Smooth muscle cell (in vitro differentiated cells): Measurements from ENCODE around the gene MLKL. TPM values are rescaled to one million over a fixed set of nuclear protein-coding genes. Genes with fewer than 3 reads are reported as not detected.

Experiments used
- DNase-seq: peaks from one replicate; lab custom pipeline; 2025; ENCODE audit not compliant: unreplicated experiment; lab: John Stamatoyannopoulos, UW
- H2AFZ ChIP-seq: fragments of 200-600 bp; sonication (generic); 2 replicates; pipeline ENCODE4 v1.6.0; 2016; ENCODE audit warnings: antibody characterized with exemption, low read depth, mild to moderate bottlenecking
- H3F3A ChIP-seq: fragments of 200-600 bp; sonication (generic); 2 replicates; pipeline ENCODE4 v1.6.0; 2017; ENCODE audit warnings: antibody characterized with exemption, low read depth
- H3K27ac ChIP-seq: fragments of 200-600 bp; sonication (generic); 2 replicates; pipeline ENCODE4 v1.5.1; 2016; ENCODE audit warnings: low read depth, mild to moderate bottlenecking
- H3K27me3 ChIP-seq: fragments of 200-600 bp; sonication (generic); 2 replicates; pipeline ENCODE4 v1.6.1; 2016; ENCODE audit warnings: low read depth, mild to moderate bottlenecking
- H3K36me3 ChIP-seq: fragments of 200-600 bp; sonication (generic); 2 replicates; pipeline ENCODE4 v1.5.1; 2016; ENCODE audit warnings: low read depth
- H3K4me1 ChIP-seq: fragments of 200-600 bp; sonication (generic); 2 replicates; pipeline ENCODE4 v1.5.1; 2016; ENCODE audit warnings: low read depth
- H3K4me2 ChIP-seq: fragments of 200-600 bp; sonication (generic); 2 replicates; pipeline ENCODE4 v1.6.0; 2016; ENCODE audit warnings: mild to moderate bottlenecking
- H3K4me3 ChIP-seq: fragments of 200-600 bp; sonication (generic); 2 replicates; pipeline ENCODE4 v1.5.1; 2016; ENCODE audit warnings: mild to moderate bottlenecking
- H3K79me2 ChIP-seq: fragments of 200-600 bp; sonication (generic); 2 replicates; pipeline ENCODE4 v1.6.0; 2016; ENCODE audit warnings: low read depth, mild to moderate bottlenecking
- H3K9ac ChIP-seq: fragments of 200-600 bp; sonication (generic); 2 replicates; pipeline ENCODE4 v1.6.0; 2016; ENCODE audit warnings: low read depth
- H3K9me3 ChIP-seq: fragments of 200-600 bp; sonication (generic); replicated peaks from 2 replicates; pipeline ENCODE4 v1.5.1; 2016; ENCODE audit warnings: low read depth
- H4K20me1 ChIP-seq: fragments of 200-600 bp; sonication (generic); 2 replicates; pipeline ENCODE4 v1.6.0; 2016; ENCODE audit warnings: low read depth
- WGBS: methylation state at CpG from one replicate; pipeline ENCODE4 v1.1.7; 2016; ENCODE audit warnings: low lambda C conversion rate; 5-methylcytosine and 5-hydroxymethylcytosine counted together
- polyA plus RNA-seq: library from polyadenylated mRNA; unstranded; fragments of >200 nt; fragmentation: Nextera tagmentation; extraction: Ambion mirVana; gene quantifications from 2 replicates; pipeline ENCODE4 v1.2.1, GENCODE V29; 2016
- total RNA-seq: library from RNA; depleted of rRNA; stranded (reverse); fragments of >200 nt; gene quantifications from 2 replicates; pipeline ENCODE4 v1.2.3, GENCODE V29; 2014
- TF ChIP-seq, protein P1 (sequence below): fragments of 200-600 bp; sonication (generic); IDR thresholded peaks from 2 replicates; pipeline ENCODE4 v1.5.1; 2017; ENCODE audit warnings: borderline replicate concordance, mild to moderate bottlenecking, antibody characterized with exemption; ENCODE audit not compliant: insufficient read depth, poor library complexity, severe bottlenecking

MLKL gene
- total and polyA plus RNA-seq, 2 experiments from 2014 or later: 4.3 to 4.6 TPM

DNA sequence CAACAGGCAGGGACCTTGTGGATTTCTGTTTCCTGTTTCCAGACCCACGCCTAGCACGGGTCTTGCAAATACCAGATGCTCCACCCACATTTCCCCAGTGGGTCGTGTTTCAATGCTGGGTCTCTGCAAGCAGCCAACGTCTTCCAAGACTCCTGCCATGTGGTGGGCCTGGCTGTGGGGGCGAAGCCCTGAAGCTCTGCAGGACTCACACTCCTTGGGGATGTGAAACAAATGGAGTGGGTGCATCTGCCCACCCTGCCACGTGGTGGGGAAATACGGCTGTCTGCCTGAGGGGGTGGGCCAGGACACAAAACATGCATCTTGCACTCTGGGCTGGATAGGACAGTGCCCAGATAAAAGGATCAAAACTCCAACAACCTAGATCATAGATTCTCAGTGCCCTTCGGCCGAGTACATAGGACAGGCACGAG lies 41.4 kb upstream of the MLKL start:
- Histone ChIP-seq H3K27me3 (no peaks in the 10 kb centered on the region), H3F3A (no peaks in the 10 kb centered on the region), H3K79me2 (no peaks in the 10 kb centered on the region), H3K4me3 (no peak overlapping the region), H3K36me3 (no peaks in the 10 kb centered on the region), H2AFZ (no peak overlapping the region), H3K9ac (no peak overlapping the region), H3K4me2 (no peak overlapping the region), H3K9me3 (no peaks in the 10 kb centered on the region), H4K20me1 (no peaks in the 10 kb centered on the region), H3K4me1 (no peaks in the 10 kb centered on the region), H3K27ac (no peak overlapping the region)
- WGBS: 20% methylated on average over 10 of the region's 10 CpGs
- no peak for DNase-seq
- TF ChIP-seq, protein P1, sequence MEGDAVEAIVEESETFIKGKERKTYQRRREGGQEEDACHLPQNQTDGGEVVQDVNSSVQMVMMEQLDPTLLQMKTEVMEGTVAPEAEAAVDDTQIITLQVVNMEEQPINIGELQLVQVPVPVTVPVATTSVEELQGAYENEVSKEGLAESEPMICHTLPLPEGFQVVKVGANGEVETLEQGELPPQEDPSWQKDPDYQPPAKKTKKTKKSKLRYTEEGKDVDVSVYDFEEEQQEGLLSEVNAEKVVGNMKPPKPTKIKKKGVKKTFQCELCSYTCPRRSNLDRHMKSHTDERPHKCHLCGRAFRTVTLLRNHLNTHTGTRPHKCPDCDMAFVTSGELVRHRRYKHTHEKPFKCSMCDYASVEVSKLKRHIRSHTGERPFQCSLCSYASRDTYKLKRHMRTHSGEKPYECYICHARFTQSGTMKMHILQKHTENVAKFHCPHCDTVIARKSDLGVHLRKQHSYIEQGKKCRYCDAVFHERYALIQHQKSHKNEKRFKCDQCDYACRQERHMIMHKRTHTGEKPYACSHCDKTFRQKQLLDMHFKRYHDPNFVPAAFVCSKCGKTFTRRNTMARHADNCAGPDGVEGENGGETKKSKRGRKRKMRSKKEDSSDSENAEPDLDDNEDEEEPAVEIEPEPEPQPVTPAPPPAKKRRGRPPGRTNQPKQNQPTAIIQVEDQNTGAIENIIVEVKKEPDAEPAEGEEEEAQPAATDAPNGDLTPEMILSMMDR: no peak

DNA sequence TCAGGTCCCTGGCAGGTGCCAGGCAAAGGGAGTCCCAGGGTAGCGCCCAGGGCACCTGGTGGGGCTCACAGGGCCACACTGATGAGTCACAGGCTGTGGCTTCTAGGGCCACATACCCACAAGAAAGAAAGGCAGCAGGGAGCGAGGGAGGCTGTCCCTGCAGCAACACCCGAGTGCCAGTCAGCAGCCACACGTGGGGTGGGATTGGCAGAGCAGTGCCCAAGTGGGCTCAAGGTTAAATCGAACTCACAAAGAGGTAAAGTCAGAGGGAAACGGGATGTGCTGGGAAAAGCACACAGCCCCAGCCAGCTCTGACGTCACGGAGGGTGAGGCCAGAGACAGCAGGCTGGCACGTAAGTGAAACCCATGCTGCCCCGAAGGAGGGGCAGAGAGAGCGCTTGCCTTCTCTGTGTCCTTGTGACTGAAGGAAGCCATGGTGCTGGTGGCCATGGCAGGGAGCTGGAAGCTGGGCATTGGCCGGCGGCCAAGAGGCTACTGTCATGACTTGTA lies 40.2 kb upstream of the MLKL start:
- Histone ChIP-seq H3K4me3 (no peak overlapping the region), H2AFZ (no peak overlapping the region), H3K4me1 (no peaks in the 10 kb centered on the region), H3F3A (no peaks in the 10 kb centered on the region), H3K9ac (no peak overlapping the region), H3K36me3 (no peaks in the 10 kb centered on the region), H3K9me3 (no peaks in the 10 kb centered on the region), H3K27ac (no peak overlapping the region), H3K27me3 (no peaks in the 10 kb centered on the region), H3K79me2 (no peaks in the 10 kb centered on the region), H3K4me2 (no peak overlapping the region), H4K20me1 (no peaks in the 10 kb centered on the region)
- TF ChIP-seq, protein P1: no peak
- no peak for DNase-seq
- 89% methylated on average over 13 of the region's 13 CpGs for WGBS

DNA sequence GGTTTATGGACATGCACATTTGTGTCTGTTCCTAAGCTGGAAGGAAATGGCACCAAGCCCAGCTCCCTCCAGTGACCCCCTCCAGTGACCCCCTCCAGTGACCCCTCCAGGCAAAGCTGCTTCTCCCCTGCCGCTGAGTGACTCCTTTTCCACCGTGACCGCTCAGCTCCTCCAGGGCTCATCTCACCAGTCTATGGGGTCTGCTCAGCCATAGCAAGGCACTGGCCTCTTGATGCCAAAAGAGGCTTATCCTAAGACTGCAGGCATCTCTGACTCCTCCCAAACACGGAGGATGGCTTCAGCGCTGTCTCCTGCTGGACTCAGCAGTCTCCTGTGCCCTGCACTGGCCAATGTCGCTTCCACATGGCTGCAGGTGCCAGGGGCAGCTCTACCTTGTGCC lies 38.6 kb upstream of the MLKL start:
- H3K79me2 ChIP-seq: no peaks in the 10 kb centered on the region
- no peak overlapping the region for H3K9ac ChIP-seq
- H3K27ac ChIP-seq: no peak overlapping the region
- no peak overlapping the region for H3K4me3 ChIP-seq
- H3K4me1 ChIP-seq: peaks cover 8% of the 10 kb centered on the region
- no peaks in the 10 kb centered on the region for H4K20me1 ChIP-seq
- TF ChIP-seq, protein P1: no peak
- DNase-seq: no peak
- no peaks in the 10 kb centered on the region for H3K27me3 ChIP-seq
- H3K9me3 ChIP-seq: no peaks in the 10 kb centered on the region
- no peaks in the 10 kb centered on the region for H3K36me3 ChIP-seq
- no peaks in the 10 kb centered on the region for H3F3A ChIP-seq
- H3K4me2 ChIP-seq: no peak overlapping the region
- no peak overlapping the region for H2AFZ ChIP-seq
- 79% methylated on average over 6 of the region's 6 CpGs for WGBS

DNA sequence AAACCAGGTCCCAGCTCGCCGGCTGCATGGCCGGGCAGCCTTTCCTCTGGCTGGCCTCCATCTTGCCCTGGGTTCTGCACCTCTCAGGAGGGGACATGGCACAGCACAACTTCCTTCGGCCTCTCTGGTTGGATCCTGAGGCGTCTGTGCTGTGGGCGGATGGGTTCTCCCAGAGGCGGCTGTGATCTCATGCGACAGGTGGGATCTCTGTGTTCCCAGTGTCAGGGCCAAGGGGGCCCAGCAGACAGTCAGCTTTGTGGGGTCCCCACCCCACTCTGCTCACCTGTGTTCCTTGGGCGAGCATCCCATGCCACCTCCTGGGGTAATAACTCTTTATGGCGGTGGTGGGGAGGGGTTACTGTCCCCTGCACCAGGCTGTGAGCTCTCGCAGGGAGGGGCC lies 38.2 kb upstream of the MLKL start:
- Histone ChIP-seq H3K36me3 (no peaks in the 10 kb centered on the region), H4K20me1 (no peaks in the 10 kb centered on the region), H3K9ac (no peak overlapping the region), H2AFZ (no peak overlapping the region), H3F3A (no peaks in the 10 kb centered on the region), H3K4me1 (peaks cover 11% of the 10 kb centered on the region), H3K4me3 (no peak overlapping the region), H3K4me2 (no peak overlapping the region), H3K79me2 (no peaks in the 10 kb centered on the region), H3K9me3 (no peaks in the 10 kb centered on the region), H3K27ac (no peak overlapping the region), H3K27me3 (no peaks in the 10 kb centered on the region)
- no peak for DNase-seq
- WGBS: 94% methylated on average over 11 of the region's 11 CpGs
- TF ChIP-seq, protein P1: no peak
